GM15510 (cell line): ENCODE data around the gene TMEM222.

Experiments
- POLR2A ChIP-seq: IDR thresholded peaks from 3 replicates; pipeline ENCODE4 v1.6.1; 2011; ENCODE audit warnings: borderline replicate concordance; ENCODE audit not compliant: insufficient read length; ENCODE audit errors: extremely low read depth

The TMEM222 gene

DNA sequence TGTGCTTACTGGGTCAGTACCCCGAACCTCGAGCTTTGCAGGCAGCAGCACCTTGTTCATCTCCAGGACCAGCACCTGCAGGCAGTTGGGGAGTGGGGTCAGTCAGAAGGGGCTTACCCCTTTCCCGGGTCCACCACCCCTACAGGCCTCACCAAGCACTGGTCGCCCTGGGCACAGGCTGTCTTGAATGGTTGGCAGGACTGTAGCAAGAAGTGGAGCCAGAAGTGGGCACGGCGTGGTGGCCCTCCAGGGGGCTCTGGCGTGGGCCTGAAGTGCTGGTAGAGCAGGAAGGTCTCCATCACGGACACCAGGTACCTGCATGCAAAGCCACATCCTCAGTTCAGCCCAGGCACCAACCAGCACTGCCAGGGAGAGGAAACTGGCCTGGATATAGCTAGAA, 39.6 kb downstream of the TMEM222 start:
- TF ChIP-seq POLR2A, result no peak

- no peak for TF ChIP-seq POLR2A
These were observed 42.1 kb downstream of the TMEM222 start for GRCh38 chr1:27363766-27364695.

- TF ChIP-seq POLR2A, result no peak
These were observed 42.9 kb downstream of the TMEM222 start for GRCh38 chr1:27364696-27365371.

- TF ChIP-seq POLR2A, result peak; percentile 44
These were observed 43.6 kb downstream of the TMEM222 start for GRCh38 chr1:27365372-27366112.

GRCh38 chr1:27366113-27366410, 44.1 kb downstream of the TMEM222 start:
- TF ChIP-seq POLR2A, result no peak

GRCh38 chr1:27366411-27367159, 44.6 kb downstream of the TMEM222 start, which contains the start of gene MAP3K6:
MAP3K6 (minus strand) TSS chr1:27366961; CDS start chr1:27366597, 364 bp downstream.
- TF ChIP-seq POLR2A, result no peak

- no peak for TF ChIP-seq POLR2A
These were observed 45.2 kb downstream of the TMEM222 start for GRCh38 chr1:27367160-27367650.

- no peak for TF ChIP-seq POLR2A
These were observed 47.1 kb downstream of the TMEM222 start for GRCh38 chr1:27368869-27369582.

GRCh38 chr1:27372022-27372807, 50.3 kb downstream of the TMEM222 start:
- TF ChIP-seq POLR2A, result no peak

DNA sequence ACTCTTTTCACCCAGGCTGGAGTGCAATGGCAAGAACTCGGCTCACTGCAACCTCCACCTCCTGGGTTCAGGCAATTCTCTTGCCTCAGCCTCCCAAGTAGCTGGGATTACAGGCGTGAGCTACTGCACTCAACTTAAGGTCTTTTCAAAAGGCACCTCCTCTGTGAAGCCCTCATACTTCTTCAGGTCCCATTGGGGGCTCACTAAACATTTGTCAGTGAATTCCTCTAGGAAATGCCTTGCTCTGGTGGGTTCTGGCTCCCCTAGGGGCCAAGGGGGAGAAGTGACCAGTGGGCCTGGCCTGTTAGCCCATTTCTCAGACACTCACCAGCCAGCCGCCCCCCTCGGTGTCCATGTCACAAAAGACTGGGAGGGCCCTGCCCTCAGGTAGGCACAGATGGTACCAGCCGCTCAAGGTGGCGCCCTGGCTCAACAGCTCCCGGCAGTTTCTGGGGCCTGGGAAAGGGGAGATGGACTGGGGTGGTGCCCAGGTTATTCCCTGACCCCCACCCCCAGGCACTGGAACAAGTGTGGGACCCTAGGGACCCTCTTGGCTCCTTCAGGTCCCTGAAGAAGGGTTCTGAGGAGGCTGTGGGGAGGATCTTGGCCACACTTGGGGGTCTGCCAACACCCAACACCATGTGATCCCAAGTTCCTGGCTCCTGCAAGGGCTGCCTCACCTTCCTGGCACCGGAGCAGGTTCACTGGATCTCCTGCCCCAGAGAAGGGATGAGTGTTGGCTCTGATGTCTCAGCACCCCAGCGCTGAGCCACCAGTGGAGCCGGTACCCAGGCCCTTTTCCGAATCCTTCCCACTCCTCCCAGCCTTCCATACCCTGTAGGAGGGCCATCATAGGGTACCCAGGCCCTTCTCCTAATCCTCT, 51.1 kb downstream of the TMEM222 start:
- no peak for TF ChIP-seq POLR2A

DNA sequence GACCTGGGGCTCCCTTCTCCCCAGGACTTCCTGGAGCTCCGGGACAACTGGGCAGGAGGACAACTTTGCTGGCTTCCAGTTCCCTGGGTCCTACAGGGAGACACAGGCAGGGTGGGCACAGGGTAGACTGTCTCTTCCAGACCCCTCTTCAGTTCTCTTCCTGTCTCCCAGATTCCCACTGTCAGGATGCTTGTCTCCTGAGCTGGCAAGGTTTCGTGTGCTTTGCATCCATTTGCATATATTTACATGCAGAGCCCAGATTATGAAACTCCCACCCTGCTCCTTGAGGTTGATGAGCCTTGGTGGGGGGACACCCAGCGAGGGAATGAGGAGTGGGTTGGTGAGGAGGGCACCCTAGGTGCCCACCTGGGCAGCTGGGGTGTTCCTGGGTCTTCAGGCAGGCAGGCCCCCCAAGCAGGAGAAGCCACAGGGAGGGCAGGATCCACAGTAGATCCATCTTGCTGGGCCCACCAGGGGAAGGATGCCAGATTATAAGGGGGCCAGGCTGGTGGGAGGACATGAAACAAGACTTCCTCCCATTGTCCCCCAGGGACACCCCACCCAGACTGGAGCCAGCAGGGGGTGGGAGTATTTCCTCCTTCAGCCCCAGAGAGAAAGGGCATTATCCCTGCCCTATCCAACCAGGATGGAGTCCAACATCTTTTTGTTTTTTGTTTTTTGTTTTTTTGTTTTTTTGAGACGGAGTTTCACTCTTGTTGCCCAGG, 52.6 kb downstream of the TMEM222 start, which contains the start of gene FCN3:
TSS of gene FCN3 (minus strand) at position 463 of the 725 bp plus-strand sequence. CDS start at position 457, 6 bp downstream.
- no peak for TF ChIP-seq POLR2A

DNA sequence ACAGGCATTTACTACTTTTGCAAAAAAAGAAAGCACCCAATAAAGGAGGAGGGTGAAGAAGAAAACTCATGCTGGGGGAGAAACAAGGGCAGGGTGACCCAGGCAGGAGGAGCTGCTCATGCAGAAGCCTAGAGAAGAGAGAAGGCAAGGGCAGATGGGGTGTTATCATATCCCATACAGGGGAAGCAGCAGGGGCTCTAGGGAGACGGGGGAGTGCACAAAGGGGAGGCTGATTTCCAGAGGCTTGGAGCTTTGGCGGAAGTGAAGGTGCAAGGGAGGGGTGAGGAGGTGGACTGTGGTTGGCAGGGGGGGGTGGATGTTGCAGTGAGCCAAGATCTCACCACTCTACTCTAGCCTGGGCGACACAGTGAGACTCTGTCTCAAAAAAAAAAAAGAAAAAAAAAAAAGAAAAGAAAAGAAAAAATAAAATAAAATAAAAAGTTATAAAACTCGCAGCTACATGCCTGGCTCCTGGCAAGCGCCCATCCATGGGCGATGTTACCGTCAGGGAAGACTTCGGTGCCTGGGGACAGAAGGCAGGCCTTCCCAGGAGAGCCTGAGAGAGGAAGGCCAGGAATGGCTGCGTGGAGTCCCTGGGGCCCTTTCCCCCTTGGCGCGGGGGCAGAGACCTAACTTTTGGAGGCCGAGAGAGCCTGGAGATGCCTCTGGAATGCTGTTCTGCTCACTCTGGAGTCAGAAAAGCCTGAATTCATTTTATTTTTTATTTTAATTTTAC, 56.0 kb downstream of the TMEM222 start:
- TF ChIP-seq POLR2A, result no peak
